Activated CD8-positive, alpha-beta memory T cell treated with anti-CD3 and anti-CD28 coated beads, Interleukin-2, amount 50 U/mL, for 24 hours (primary cell): ENCODE measurements around the gene SLC45A3.
"Not testable (repeated sequence)": the region's sequence is repeated elsewhere in the genome, so short reads cannot be mapped to it uniquely, and the experiment has no call there.

Source experiments
- DNase-seq: peaks from one replicate; pipeline ENCODE4 v3.0.0-alpha.2; 2020; ENCODE audit errors: extremely low read depth

The SLC45A3 gene

DNA sequence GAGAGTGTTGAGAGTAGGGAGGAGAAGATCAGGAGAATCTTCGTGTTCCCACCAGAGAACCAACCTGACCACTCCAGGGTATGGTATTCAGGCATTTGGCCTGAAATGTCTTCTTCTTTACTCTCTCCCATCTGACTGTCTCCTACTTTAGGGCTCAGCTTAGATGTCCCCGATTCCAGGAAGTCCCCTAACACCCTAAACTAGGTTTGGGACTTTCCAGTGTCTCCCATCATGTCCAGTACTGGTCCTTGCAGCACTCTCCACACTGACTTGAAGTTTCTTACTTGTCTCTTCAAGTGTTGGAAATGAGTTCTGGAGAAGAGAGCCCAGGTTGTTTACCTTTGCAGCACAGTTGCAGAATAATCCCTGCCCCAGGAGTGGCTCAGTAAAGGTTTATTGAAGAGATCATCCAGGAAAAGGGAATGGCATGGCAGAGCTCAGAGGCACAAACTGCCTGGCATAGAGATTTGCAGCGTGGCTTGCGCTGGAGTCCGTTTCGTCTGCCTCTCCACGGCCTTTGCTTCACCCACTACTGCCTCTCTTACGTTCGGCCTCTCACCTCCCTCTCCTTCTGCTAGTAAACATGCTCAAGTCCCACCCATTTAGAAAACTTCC is 42.3 kb downstream of the SLC45A3 start:
- no peak for DNase-seq

DNA sequence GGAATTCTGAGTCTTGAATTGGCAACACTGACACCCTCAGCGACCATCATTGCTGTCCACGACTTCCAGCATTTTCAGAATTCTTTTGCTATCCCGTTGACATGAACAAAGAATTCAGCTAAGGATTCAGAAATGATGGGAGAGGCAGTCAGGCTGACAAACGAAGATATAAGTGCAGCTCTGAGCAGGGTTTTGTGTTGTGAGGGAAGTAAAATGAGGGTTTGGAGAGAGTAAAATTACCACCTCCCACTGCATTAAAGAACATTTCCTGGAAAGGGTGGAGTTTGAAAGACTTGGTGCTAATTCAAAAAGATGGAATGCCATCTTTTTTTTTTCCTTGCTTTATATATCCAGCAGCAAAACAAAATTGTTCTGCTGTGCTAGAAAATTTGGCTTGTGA is 43.6 kb downstream of the SLC45A3 start:
- DNase-seq, result no peak

DNA sequence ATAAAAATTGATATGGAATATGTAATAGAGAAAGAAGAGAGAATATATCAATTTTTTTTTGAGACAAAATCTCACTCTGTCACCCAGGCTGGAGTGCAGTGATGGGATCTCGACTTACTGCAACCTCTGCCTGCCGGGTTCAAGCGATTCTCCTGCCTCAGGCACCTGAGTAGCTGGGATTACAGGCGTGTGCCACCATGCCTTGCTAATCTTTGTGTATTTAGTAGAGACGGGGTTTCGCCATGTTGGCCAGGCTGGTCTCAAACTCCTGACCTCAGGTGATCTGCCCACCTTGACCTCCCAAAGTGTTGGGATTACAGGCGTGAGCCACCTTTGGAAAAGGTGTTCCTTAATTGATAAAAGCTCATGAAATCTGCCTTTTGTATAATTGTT is 44.2 kb downstream of the SLC45A3 start:
- DNase-seq, result not testable (repeated sequence)

DNA sequence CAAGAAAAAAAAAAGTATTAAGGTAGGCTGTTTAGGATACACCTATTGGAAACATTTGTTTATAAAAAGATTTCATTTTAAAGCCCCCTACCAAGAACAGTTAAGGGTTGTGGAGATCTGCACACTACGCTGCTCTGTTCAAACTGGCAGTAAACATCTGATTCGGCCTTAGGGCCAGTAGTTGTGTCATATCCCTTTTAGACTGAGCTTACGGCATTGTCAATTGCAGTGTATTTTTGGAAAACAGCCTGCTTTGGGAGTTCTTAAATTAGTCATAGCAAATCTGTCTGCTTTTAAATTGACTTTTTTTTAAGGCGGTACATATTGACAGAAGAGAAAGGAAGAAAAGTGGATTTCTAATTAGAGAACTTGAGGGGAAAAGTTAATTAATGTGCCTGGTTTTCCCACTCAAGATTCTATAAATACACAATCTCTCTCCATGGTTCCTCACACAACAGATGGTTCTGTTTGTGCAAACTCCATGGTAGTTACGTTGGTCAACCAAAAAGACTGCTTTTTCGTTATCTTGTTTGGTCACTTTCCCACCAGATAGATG is 46.8 kb downstream of the SLC45A3 start:
- no peak for DNase-seq

DNA sequence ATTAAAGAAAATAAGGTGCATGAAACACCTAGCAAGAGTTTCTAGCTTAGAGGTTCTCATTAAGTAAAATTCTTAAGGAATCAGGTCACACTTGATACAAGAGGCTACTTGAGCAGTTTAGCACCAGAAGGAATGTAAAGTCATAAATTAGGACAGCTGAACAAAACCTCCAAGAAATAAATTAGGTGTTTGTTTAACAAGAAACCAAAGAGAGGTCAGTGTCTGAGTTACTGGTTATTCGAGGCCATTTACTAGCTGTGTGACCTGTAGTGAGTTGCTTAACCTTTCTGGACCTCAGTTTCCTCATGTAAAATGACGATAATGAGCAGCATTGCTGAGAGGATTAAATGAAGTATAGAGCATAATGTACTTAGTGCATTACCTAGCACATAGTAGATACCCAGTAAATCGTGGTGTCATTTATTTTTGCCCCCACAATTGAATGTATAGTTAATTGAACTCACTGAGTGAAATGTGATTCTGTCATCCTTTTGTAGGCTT is 47.6 kb downstream of the SLC45A3 start:
- DNase-seq, result no peak

DNA sequence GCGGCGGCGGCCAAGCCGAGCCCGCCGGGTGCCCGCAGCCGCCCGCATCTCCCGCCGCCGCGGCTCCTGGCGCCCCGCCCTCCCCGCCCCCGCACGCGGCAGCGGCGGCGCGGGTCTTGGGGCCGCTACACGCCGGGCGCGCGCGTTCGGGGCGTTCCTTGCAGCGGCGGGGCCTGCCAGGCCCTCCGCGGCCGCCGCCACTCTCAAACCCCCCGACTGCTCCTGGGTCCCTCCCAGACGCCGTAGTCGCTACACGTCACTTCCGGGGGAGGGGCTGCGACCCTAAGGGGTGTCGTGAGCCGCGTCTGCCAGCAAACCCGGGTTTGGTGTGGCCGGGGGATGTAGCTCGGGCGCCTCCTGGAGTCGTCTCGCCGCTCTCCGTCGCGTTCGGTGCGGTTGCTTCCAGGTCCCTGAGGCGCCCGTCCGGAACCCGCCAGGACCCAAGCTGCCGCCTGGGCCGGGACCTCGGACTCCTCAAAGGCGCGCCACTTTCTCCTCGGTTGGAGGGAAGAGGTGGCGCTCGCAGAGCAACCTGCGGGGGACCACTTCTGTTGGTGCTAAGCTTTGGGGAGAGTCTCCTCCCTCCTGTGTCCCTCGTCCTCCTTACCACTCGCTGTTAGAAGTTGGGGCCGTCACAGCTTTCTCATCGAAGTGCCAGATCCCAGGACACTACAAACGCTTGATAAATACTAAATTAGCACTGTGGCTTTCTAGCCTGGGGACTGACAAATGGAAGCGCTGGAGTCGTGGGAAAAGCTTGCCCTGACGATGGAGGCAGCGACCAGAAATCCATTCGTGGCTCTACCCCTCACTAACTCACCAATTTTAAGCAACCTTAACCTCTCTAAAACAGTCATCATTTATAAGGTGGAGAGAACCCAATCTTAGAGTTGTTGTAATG is 48.3 kb downstream of the SLC45A3 start, which contains the start of gene ELK4:
Gene ELK4 (minus strand): TSS at position 244 of the 901 bp plus-strand sequence. CDS start 8,129 bp downstream, outside the sequence.
- DNase-seq, result peak; percentile 99

DNA sequence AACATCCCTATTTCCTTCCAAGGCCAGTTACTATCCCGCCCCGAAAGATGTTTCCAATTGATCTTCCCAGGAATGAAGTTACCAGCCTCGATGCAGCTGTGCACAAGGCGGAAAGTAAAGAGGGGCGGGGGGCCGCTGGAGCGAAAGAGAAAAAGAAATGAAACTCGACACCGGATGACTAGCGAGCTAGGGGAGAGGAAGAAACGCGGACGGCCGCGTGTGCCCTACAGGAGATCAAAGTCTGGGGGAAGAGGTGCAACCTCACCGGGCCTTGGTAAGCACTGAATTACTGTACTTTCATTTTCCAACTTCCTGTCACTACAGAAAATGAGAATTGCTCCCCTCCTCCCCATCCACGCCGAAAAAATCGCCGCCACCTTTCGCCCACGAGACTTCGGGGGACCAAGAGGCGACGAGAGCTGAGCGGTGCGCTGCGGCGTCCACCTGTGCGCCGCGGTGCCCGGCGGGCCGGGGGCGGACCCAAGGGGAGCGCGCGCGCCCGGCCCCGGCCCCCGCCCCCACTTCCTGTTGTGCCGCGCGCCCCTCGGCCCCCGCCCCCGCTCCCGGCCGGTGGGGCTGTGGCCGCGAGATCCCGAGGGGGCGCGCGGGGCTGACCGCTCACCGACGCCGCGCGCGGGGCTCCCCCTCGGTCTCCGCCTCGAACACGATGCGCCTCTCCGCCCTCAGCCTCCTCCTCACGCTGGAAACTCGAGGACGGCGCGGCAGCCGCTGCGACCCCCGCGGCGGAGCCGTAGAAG is 49.1 kb downstream of the SLC45A3 start:
- peak; percentile 74 for DNase-seq

DNA sequence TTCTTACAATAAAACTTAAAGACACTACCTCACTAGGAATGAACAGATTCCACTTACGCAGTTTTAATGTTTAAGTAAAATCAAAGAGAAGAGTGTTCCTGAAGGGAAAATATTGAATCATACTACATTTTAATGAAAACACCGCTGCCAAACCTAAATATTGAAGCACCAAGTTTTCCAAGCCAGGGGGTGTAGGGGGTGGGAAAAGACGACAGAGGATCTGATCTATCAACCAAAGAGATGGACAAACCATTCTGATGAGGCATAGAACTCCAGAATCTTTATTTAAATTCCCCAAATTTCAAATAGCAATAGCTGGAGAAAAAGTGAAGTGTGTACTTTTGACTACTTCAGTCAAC is 49.7 kb downstream of the SLC45A3 start:
- no peak for DNase-seq

DNA sequence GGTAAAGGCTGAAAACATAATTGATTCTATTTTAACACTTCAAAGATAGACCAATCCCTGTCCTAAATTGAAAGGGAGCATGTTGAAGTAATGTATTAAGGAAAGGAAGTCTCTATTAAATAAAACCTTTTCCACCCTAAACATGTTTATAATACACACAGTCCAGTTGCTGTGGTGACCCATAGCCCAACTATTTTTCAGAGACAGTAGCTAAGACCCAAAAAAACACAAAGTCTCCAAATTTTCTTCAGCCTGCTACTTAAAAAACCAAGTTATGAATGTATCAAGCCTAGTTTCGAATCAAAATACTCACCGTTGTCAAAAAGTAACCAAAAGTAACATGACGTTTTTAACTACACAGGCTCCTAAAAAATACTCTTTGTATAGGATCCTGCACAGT is 50.1 kb downstream of the SLC45A3 start:
- no peak for DNase-seq

DNA sequence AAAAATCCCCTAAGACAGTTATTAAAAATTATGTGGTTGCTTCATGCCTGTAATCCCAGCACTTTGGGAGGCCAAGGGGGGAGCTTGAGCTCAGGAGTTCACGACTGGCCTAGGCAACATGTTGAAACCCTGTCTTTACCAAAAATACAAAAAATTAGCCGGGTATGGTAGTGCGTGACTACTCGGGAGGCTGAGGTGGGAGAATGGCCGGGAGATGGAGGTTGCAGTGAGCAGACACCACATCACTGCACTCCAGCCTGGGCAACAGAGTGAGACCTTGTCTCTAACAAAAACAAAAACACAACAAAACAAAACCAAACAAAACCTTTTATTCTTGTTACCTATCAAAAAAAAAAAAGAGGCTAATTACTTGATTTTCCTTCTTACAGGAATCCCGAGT is 50.6 kb downstream of the SLC45A3 start:
- no peak for DNase-seq

DNA sequence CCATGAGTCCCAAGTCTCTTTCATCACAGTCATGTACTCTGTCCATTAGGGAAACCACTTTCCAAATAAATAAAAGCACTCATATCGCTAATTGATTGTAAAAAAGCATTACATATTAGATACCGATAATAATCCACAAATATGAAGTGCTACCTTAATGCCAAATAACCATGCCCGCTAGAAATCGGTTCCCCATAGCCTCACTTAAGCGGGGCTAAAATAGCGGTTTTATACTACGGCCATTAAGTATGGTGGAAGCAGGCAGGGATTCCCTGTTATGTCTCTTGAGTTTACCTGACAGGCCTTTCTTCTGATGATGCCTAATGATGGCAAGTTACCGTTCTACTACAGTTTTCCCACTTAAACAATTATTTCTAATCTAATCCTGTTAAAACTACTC is 52.4 kb downstream of the SLC45A3 start:
- no peak for DNase-seq

DNA sequence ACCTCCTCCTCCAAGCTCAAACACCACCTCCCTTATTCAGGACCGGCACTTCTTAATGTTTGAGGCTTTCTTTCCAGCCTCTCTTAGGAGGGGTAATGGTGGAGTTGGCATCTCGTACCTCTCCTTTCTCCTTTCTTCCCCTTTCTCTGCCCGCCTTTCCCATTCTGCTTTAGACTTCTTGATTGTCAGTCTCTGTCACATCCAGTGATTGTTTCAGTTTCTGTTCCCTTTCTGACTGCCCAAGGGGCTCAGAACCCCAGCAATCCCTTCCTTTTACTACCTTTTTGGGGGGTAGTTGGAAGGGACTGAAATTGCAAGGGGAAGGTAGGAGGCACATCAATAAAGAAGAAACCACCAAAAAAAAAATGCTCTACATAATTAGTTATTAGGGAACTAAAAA is 54.1 kb downstream of the SLC45A3 start:
- no peak for DNase-seq

DNA sequence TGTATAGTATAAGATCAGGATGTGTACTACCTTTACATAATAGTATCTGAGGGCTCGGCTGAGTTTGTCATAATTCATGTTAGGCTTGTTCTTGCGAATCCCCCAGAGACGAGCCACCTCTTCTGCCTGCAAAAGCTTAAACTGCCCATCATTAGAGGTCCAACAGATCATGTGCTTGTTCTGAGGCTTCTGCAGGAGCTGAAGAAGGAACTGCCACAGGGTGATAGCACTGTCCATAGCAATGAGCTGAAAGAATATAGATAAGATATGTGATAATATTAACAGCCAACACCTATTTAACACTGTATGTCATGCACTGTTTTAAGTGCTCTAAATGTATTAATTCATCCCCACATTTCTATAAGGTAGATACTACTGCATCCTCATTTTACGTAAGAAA is 56.7 kb downstream of the SLC45A3 start:
- DNase-seq, result no peak

DNA sequence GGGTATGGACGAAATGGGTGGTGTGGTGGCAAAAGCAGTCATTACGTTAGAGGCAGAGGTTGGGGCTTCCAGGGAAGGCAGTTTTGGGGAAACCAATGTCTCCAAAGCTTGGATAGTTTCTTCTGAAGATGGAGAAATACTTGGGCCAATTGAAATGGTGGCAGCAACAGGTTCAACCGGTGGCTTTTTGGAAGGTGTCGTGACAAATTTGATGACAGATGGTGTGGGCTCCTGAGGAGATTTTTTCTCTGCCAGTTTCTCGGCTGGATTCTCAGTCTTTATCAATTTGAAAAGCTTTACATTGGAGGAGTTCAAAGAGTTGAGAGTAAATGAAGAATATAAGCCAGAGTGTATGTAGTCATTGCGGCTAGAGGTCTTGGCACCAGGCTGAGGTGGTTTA is 60.0 kb downstream of the SLC45A3 start:
- no peak for DNase-seq

DNA sequence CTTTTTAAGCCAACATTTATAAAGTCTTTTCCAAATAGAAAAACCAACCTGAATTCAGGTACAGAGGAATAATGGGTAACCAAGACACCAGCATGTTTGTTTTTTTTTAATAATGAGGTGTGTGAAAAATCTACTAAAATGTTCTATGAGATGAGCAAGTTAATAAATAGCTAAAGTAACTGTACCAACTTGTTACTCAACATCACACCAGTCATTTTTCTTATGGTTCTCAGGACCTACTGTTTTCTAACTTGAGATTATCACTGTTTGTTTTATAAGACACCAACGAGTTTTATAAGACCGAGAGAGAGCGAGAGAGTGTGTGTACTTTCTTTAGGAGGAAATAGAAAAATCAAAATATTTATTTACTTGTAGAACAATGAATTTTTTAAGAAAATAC is 60.9 kb downstream of the SLC45A3 start:
- no peak for DNase-seq

DNA sequence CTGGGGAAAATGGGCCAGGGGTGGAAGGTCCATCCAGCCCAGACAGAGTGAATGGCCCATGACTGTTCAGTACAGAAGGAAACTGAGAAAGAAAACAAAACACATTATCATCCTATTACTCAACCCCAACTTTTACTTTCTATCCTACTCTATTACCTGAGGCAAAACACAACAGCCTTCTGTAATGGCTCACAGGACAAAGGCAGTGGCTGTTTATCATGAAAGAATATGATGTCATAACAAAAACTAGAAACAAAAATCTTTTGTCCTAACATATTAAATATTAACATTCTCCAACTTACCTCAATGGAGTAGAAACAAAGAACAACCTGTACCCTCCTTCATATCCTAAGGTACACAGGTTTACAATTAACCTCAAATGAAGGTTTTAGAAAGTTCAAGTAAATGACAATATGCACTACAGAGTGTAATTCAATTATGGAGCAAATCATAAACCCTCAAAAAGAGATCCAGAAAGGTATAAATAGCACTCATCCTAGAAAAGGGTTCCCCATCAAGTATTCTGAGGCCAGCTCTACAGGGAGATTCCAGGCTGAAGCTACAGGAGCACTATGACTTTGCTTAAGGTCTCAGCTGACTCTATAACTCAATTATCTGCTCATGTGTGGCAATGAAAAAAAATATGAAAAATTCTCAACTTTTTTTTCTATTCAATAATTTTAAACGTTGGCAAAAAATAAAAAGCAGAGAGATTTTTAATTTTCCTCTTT is 63.6 kb downstream of the SLC45A3 start:
- no peak for DNase-seq

DNA sequence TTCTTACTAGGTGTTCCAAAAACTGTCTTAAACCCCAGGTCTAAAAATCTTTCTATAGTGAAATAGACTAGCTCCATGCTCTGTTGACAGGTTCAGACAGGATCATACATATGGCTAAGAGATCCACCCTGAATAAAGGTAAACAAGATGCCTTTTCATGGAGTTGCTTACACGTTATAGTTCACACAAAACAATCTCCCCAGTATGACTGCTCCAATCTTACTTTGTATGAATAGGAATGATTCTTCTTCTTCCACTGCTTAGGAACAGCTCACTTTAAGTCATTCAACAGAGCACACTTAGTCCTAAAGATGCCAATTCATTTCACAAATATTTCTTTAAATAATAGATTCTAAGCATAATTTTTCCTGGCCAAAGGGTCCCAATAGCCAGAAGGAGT is 64.5 kb downstream of the SLC45A3 start:
- no peak for DNase-seq

DNA sequence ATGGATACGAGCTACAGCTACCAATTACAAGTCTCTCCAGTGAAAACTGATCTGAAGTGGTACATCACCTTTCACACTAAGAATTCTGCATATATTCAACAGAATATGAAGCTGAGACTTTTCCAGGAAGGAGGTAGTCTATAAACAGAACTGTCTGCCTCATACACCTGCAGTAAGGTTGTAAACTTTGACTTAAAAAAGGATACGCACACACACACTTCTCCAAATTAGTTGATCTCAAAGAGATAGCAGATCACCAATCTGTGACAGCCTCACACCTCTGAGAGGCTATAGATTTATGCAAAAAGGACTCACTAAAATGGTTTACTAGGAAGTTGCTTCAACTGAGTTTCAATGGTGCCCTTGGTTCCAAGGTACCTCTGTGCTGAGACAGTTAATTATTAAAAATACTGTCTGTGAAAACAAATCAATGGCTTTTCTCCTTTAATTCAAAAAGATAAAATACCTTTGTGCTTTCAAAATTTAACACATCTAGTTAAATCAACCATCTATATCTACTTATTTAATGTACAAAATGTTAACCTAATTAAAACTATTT is 66.4 kb downstream of the SLC45A3 start:
- DNase-seq, result no peak

DNA sequence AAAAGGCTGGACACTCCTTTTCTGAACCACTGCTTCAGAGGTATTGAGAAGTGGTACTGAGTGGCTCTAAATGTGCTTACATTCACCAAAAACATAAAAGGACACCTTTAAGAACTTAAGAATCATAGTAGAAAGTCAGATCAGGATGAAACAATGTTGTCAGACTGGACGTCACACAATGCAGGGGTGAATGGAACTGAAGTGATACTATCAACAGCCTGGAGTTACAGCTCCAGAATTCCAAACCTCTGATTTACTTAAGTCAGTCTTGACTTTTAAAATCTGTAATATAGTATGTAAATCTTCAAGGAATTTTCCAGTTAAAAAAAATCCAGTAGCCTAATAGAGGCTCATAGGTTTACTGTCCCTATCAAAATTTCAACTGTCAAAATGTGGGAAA is 67.8 kb downstream of the SLC45A3 start:
- DNase-seq, result no peak

DNA sequence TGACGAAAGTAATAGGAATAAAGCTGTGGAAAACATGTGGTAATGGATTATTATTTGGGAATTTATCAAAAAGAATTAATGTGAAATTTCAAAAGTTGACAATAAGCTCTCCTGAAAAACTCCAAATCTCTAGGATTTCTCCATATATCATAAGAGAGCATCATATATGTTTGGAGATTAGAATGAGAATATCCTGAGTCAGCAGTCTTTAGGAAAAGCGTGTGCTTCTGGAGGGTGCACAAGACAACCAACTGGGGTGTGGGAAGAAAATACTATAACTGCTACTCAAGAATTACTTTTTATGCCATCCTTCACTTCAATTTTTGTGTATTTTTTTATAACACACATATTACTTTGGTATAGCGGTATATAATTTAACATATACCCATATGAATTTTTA is 68.2 kb downstream of the SLC45A3 start:
- no peak for DNase-seq

DNA sequence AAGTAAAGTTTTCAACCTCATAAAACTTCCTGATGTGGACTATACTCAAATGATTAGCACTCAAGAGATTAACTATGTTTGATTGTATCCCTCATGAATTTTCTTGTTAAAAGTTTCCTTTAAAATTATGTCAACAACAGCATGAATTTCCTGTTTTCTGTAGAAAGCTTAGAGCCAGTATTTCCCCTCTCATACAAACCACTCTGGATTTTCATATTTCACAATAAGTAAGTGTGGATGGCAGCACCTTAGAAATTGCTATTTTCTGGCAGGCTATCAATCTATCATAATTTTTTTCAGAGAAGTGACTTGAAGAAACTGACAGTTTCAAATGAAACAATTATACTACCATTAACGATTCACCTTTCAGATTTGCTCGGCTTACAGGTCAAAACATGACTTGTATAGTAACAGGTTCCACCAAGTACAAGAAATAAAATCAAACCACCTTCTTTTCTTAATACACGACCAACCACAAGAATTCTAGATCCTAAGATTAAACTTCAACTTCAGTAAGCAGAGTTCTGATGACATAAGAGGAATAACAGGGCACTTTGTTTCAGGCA is 69.3 kb downstream of the SLC45A3 start:
- DNase-seq, result no peak
